HG03097 (cell line): ENCODE data around the gene AOAH.
A peak's percentile ranks its signal among the peaks of the same experiment; 100 is the strongest.
"Not testable (repeated sequence)": the region's sequence is repeated elsewhere in the genome, so short reads cannot be mapped to it uniquely, and the experiment has no call there.

Source experiments
- ATAC-seq: cut with Tn5 transposase; IDR thresholded peaks from one replicate; pipeline ENCODE4 v1.9.1; 2021; ENCODE audit not compliant: unreplicated experiment, low FRiP score

The AOAH gene

DNA sequence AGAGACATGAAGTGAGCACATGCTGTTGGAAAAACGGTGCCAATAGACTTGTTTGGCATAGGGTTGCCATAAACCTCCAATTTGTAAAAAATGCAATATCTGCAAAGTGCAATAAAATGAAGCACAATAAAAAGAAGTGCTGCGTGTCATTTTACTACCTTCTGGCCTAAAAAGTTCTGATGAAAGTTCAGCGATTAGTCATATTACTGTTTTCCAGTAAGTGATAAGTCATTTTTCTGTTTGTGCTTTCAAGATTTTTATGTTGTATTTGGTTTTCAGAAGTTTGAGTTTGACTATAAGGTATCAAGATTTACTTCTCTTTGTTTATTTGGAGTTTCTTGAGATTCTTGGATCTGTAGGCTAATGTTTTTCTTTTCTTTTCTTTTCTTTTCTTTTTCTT lies 16.8 kb downstream of the AOAH start:
- ATAC-seq: no peak

DNA sequence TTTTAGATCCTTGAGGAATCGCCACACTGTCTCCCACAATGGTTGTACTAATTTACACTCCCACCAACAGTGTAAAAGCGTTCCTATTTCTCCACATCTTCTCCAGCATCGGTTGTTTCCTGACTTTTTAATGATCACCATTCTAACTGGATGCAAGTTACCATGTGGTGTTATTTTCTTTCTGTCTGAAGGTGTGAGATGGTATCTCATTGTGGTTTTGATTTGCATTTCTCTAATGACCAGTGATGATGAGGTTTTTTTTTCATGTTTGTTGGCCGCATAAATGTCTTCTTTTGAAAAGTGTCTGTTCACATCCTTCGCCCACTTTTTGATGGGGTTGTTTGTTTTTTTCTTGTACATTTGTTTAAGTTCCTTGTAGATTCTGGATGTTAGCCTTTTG lies 20.4 kb downstream of the AOAH start:
- not testable (repeated sequence) for ATAC-seq

DNA sequence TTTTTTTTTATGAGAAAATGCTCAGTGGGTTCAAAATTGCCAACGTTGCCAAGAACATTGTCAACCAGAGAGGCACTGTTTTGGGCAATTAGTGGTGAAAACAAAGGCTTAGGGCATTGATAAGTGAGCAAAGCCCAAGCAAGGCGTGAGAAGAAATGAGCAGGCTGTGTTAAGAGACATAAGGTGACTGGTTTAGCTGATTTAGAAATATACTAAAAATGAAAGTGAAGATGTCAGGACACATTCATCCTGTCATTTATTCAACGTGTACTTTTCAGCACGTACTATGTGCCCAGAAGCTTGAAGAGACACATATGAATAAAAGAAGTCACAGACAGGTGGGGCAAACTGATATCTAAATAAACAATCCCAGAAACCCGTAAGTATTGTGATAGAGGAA lies 31.8 kb downstream of the AOAH start:
- no peak for ATAC-seq

DNA sequence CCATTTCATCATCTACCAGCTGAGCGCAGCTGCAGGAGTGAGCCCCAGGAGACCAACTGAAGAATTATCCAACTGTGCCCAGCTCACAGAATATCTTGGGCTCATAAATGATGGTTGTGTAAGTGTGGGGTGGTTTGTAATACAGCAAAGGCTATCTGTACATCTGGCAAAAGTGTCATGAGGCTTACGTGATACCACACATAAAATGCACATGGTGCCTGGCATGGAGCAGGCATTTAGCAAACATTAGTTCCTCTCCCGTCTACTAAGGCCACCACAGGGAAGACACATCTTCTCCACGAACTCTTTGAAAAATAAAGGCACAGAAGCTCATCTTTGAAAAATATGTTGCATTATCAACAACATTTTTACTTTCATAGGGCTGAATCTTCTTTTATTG lies 32.3 kb downstream of the AOAH start:
- no peak for ATAC-seq

DNA sequence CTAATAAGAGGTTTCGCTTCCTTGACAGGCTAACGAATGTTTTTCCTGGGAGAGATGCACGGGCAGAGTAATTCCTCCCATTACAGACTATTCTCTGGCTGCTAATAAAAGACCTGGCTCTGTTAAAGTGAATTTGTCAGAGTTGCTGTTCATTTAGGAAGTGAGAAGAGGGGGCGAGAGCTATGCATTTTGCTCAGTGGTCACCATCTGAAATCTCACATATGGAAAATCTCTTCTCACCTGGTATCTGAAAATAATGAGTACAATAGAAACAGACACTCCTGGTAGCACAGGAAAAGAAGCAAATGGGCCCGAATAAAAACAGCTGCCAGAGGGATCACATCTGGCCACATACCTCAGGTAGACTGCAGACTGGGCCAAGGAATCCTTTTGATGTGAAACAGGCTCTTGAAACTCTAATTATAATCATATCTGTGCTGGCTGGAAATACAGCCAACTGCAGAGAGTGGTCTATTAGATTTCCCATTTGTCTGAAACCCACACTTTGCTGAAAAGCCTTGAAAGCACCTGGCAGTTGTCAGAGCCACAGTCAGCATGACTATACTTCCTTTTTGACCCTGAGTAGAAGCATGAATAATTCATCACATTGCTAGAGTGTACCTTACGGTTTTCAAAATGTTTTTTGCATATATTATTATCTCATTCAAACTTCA lies 33.6 kb downstream of the AOAH start:
- ATAC-seq: no peak

DNA sequence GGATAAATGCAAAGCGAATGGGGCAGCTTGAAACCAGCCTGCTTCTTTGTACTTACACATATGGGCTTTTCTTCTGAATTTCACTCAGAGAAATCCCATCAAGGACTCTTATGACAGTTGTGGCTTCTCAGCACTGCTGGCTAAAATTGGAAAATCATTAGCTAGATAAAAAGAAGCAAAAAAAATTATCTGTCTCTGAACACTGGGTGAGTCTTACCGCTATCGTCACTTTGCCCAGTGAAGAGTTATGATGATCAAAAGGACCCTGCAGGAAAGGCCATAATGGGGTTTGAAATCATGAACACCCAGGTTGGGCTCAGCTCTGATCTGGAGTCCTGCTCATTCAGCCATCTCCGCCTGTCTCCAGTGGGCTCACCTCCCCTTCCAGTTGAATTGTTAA lies 34.3 kb downstream of the AOAH start:
- no peak for ATAC-seq

DNA sequence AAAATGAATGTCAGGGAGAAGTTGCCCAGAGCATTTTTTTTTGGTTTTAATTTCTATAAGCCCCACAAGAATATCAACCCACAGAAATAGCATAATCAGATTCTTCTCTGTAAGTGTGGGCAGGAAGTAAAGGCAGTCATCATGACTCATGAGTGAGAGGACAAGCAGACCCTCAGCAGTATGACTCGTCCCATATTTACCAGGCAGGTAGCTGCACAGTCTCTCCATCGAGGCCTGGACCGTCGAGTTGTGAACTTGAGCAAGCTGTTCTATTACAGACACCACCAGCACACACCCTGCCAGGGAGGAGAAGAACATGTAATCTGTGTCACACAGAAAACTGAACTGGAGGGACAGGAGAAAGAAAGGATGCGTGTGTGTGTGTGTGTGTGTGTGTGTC lies 37.8 kb downstream of the AOAH start:
- no peak for ATAC-seq

DNA sequence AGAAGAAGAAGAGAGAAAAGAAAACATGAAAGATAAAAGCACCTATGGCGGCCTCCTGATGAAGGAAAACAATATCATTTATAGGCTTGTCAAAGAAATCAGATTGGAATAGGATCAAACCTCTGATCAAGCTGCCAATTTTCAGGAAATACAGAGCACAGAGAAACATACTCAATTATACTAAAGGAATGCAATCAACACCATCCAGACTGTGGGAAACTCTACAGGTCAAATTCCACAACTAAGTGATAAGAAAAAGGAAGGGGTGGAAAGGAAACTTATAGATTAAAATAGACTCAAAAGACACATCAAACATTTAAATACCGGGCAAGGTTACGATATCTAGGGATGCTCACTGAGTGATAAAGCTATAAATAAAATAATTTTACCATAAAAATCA lies 39.3 kb downstream of the AOAH start:
- no peak for ATAC-seq

DNA sequence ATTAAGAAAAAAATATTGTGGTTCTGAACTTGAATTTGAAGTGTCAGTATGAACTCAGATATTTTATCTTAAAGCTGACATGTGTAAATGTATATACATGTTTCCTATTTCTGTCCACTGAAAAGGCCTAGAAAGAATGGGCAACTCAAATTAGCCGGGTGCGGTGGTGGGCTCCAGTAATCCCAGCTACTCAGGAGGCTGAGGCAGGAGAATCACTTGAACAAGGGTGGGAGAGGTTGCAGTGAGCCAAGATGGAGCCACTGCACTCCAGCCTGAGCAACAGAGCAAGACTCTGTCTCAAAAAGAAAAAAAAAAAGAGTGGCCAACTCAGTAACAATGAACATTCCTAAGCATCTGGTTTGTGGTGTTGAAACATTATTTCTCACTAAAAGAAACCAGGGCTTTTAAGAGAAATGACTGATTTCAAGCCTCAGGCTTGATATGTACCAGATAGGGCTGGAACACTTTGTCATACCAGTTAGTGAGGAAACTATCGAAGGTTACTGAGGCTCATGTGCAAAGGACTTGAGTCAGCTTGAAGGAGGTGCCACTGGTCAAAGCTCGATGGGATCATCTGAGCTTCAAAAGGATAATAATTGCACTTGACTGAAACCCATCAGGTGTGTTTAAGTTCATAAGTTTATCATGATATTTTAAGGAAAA lies 40.5 kb downstream of the AOAH start:
- ATAC-seq: no peak

DNA sequence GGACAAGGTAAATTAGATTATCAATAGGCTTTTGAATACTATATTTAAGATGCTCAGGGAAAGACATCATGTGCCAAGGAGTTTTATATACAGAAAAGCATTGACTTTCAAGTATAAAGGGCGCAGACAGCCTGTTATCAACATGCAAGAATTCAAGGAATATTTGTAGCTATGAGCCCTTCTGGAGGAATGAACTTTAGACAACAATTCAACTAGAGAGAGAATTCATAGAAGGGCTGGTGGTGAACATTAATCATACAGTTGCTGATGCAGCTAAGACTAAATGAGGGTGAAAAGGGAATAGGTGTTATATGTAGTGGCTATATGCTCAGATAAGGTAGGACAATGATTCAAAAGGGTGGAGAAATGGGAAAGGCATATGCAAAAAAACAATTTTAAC lies 41.2 kb downstream of the AOAH start:
- ATAC-seq: no peak

DNA sequence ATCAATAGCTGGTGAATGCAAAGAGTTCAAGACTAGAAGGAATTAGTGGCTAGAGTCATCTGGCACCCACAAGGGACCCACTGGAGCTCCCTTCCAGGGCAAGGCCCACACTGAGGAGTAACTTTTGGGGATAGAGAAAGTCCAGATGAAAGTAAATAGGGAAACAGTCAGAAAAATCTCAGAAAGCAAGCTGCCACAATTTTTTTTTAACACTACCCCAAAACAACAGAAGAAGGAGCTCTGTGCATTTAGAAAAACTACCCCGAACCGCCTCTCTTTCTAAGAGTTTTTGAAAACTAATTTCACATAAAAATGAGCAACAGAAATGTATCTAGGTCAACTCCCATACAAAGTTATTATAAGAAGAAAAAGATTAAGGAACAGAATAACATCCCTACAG lies 42.2 kb downstream of the AOAH start:
- ATAC-seq: no peak

DNA sequence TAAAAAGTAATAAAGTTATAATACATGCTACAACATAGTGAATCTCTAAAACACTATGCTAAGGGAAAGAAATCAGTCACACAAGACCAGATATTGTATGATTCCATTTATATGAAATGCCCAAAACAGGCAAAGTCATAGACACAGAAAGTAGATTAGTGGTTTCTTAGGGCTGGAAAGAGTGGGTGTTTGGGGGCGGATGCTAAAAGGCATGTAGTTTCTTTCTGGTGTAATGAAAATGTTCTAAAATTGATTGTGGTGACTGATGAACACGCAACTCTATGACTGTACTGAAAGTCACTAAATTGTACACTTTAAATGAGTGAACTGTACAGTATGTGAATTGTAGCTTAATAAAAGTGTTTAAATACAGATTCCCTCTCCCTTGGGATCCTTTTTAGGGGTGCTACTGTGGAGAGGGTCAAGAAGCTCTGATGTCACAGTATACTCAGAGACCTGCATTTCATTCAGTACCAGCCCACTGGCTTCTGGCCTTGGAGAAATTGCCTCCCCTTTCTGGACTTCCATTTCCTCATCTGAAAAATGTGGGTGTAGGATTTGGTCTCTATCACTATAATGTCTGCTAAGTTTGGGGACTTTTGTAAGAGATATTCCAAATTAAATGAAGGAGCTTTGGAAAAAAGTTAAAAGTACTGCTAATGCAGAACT lies 46.4 kb downstream of the AOAH start:
- ATAC-seq: peak; percentile 6

DNA sequence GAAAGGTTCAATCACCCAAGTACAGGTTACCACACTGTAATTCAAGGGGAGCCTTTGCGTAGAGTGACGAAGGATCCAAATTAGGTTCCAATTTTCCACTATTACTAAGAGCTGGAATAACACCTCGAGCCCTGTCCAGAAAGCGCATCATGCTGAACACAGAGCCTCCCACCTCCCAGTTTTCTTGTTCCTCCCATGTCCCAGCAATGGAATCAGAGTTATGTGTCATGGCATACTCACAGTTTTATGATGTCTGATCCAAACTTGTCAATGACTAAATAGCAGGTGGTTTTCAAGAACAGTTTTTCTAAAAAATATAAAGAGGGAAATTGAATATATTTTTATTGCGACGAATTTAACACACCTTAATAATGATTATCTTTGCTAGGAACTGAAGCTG lies 50.6 kb downstream of the AOAH start:
- no peak for ATAC-seq

DNA sequence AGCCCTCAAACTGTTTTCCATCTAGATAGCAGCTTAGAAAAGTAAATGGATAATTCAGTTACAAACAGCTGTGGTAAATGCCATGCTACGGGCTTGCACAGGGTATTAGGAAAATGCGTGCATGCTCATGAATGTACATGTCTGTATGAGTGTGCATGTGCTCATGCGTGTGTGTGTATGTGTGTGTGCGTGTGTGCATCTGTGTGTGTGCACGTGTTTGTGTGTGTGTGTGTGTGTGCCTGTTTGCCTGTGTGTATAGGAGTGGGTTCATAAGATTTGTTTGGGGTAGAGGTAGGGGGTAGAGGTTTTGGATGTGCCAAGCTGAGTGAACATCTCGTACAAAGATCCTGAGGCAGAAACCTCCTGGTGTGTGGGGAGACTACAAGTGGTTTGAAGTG lies 52.9 kb downstream of the AOAH start:
- ATAC-seq: no peak

DNA sequence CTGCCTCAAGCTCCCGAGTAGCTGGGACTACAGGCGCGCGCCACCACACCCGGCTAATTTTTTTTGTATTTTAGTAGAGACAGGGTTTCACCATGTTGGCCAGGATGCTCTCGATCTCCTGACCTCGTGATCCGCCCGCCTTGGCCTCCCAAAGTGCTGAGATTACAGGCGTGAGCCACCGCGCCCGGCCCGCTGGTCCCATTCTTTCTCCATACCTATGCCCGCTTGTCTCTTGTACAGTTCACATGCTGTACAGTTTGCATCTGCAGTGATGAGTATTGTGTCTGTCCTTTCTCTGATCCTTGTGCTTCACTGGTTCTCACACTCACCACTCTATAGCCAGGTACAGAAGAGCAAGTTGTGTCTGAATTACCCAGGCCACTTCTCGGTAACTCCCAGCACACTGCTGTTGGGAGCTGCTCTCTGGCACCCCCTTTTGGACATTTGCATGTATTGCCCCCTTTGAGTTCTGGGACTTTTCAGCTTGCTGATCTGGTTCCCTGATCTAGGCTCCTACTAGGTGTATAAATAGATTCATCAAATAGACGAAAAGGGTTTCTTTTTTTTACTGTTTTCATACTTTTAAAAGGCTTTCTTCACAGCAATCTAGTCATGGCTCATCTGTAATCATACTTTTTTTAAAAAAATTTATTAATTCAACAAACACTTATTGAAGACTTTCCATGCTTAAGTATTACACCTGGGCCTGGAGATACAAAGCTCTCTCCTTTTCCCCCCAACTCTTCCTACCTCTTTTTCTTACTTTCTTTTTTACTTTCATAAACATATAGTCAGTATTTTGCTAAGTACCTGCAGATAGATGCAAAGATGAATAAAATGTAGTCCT lies 53.5 kb downstream of the AOAH start:
- peak; percentile 59 for ATAC-seq

DNA sequence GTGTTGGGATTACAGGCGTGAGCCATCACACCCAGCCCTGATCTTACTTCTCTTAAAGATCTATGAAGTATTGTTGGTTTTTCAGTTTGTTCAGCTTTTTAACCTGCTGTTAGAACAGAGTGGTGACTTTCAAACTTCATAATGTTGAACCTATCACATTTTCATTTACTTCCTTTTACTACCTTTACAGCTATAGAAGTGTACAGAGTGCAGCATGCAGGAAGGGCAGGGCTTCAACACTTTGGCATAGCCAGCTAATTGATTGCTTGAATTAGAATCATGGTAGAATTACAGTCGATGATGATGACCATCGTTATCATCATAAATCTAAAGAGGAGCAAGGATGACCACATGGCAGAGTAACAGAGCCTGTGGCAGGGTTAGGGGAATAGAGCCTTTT lies 55.5 kb downstream of the AOAH start:
- no peak for ATAC-seq

DNA sequence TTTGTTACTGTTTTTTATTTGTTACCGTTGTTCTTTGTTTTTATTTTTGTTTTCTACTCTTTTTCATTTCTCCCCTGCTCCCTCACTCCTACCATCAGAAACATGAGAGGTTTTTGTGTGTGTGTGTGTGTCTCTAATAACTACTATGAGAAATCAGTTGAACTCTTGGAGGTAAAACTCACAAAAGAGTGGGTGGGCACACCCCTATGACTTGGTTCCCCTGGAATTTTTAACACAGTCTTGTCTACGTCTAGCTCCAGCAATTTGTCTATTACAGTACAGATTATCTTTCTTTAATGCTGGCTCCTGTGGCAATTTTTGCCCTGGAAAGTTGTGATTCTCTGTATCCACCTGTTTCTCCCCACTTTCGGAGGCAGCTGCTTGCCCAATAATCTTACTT lies 56.2 kb downstream of the AOAH start:
- no peak for ATAC-seq

DNA sequence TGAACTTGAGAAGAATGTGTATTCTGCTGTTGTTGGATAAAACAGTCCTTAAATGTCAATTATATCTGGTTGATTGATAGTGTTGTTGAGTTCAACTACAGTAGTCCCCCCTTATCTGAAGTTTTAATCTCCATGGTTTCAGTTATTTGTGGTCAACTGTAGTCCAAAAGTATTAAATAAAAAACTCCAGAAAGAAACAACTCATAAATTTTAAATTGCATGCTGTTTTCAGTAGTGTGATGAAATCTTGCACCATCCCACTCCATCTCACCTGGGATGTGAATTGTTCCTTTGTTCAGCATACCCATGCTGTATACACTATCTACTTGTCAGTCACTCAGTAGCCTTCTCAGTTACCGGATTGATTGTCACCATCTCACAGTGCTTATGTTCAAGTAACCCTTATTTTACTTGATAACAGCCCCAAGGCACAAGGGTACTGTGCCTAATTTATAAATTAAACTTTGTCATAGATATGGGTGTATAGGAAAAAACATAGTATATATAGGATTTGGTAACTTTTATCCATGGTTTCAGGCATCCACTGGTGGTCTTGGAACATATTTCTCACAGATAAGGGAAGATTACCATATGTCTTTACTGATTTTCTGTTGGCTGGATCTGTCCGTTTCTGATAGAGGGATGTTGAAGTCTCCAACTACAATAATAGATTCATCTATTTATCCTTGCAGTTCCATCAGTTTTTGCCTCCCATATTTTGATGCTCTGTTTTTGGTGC lies 57.1 kb downstream of the AOAH start:
- no peak for ATAC-seq

DNA sequence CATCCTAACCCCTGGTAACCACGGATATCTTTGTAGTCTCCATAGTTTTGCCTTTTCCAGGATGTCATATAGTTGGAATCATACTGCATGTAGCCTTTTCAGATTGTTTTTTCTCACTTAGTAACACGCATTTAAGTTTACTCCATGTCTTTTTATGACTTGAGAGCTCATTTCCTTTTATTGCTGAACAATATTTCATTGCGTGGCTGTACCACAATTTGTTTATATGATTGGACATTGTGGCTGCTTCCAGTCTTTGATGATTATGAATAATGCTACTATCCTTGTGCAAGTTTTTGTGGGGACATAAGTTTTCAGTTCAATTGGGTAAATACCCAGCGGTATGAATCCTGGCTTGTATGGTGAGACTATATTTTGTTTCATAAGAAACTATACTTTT lies 60.8 kb downstream of the AOAH start:
- ATAC-seq: no peak

DNA sequence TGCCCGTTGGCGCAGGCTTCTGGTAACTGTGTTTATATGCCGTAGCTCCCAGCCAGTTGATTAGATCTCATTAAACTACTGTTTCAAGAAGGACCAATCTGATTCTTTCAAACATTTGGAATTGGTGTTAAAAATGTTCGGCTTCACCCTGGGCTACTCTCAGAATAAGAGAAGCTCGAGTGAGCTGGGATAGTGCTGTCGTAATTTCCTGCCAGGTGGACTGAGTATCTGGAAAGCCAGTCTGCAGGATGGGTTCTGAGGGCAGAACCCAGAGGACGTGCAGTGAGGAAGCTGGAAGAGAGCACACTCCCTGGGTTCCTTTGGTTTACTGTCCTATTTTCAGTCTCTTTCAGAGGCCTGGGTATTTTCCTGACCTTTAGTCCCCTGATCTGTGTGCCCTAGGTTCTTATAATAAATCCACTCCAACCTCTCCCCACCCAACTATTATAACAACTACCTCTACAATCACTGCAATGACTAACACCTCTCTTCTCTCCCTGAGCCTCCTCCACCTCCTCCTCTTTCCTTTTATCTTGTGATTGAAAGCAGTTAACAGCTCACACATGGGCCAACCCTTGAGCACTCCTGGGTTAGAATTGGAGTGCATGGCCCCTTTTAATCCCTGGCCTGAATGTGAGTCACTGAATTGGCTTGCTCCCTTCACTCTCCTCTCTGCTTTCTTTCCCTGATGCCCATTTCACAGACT lies 63.0 kb downstream of the AOAH start:
- no peak for ATAC-seq
